GM18508 (cell line): ENCODE data around the gene PIK3R1.
"Not testable (repeated sequence)": the region's sequence is repeated elsewhere in the genome, so short reads cannot be mapped to it uniquely, and the experiment has no call there.

ENCODE experiments used
- ATAC-seq: cut with Tn5 transposase; IDR thresholded peaks from one replicate; pipeline ENCODE4 v1.9.1; 2021; ENCODE audit warnings: moderate number of reproducible peaks; ENCODE audit not compliant: insufficient read depth, unreplicated experiment

Gene PIK3R1

DNA sequence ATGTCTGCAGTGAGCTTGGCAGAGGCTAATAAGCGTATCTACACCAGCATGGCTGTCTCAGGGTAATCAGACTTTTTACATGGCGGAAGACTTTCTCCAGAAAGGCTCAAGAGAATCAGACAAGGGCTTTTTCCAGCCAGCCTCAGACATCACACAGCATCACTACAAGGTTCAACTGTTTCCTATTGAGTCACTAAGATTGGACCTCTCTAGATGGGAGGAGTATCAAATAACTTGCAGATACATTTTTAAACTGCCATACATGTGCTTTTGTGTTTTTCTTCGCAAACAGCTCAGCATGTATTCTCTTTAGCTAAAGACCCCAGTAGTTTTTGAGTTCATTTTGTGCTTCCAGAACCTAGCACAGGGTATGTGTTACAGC, 22.9 kb upstream of the PIK3R1 start:
- no peak for ATAC-seq

DNA sequence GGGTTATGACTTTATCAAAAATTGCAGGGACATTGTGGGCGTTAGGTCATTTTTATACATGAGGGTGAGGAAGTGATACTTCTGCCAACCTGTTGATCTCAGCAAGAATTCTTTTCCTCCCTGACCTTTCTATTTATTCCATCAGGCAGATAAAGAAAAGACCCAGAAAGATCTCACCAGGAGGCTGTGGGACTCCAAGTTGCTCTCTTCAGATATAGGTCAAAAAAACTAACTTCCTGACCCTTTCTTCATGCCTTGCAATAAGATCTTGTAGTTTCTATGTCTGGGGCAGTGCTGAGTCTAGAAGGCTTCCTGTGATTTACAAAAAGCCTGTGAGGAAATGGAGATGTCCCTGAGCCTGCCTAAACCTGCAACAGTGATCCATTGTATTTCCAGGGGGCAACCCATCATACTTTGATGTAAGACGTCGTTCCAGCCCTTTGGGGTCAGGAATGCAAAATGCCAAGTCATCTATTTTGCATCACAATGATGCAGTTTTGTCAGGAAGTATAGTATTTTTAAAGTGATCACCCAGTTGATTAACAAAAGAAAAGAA, 22.0 kb upstream of the PIK3R1 start:
- ATAC-seq, result no peak

DNA sequence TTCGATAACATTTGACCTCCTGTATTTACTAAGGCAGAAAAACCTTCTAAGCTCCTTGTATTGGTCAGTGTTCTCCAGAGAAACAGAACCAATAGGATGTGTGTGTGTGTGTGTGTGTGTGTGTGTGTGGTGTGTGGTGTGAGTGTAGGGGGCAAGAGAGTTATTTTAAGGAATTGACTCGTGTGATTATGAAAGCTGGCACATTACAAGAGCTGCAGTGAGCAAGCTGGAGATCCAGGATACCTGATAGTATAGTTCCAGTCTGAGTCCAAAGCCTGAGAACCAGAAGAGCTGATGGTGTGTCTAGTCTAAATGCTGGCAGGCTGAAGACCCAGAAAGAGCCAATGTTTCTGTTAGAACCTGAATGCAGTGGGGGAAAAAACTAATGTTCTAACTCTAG, 21.2 kb upstream of the PIK3R1 start:
- no peak for ATAC-seq

DNA sequence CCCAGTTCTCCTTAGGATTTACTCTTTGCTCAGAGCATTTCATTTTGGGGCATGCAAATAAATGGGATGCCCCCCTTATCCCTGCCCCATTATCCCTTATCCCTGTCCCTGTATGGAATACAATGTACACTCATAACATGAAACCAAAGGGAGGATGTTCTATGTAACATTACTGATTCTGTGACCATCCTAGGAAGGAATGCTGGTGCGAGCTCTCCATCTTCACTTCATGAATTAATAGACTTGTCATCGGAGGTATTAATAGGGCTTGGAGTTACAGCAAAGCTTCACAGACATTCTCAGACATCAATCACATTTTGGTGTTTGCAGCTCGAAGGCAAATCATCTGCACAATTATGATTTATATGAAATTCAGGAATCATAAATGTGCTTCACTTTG, 20.4 kb upstream of the PIK3R1 start:
- no peak for ATAC-seq

DNA sequence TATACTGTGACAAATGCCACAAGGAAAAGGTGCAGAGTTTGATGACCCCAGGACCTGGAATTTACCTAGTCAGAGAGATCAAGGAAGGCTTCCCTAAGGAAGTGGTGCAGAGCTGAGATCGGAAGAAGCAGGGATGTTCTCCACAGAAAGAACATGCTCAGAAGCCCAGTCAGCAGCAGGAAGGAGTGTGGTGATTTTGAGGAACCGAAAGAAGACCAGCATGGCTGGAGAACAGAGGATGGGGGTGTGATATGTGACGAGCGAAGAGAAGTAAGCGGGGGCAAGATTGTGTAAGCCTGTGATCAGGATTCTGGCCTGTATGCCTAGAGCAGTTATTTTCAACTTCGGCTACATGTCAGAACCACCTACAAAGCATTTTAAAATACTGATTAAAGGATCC, 18.7 kb upstream of the PIK3R1 start:
- ATAC-seq, result peak; percentile 85

DNA sequence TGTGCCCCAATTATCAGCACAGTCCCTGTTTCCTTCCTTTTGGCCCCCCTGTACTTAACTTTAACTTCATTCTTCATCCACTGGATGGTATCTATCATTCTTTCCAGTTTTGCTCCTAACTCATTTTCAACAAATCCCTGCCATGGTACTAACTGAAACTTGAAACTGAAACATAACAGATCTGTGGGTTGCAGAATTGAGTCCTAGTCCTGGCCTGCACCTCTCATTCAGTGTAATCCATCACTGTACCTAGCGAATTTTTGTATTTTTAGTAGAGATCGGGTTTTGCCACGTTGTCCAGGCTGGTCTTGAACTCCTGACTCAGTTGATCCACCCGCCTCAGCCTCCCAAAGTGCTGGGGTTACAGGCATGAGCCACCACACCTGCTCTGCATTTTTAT, 15.3 kb upstream of the PIK3R1 start:
- no peak for ATAC-seq

DNA sequence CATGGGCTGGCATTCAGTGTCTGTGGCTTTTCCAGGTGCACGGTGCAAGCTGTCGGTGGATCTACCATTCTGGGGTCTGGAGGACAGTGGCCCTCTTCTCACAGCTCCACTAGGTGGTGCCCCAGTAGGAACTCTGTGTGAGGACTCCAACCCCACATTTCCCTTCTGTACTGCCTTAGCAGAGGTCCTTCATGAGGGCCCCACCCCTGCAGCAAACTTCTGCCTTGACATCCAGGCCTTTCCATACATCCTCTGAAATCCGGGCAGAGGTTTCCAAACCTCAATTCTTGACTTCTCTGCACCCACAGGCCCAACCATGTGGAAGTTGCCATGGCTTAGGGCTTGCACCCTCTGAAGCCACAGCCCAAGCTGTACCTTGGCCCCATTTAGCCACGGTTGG, 4.9 kb upstream of the PIK3R1 start:
- not testable (repeated sequence) for ATAC-seq

DNA sequence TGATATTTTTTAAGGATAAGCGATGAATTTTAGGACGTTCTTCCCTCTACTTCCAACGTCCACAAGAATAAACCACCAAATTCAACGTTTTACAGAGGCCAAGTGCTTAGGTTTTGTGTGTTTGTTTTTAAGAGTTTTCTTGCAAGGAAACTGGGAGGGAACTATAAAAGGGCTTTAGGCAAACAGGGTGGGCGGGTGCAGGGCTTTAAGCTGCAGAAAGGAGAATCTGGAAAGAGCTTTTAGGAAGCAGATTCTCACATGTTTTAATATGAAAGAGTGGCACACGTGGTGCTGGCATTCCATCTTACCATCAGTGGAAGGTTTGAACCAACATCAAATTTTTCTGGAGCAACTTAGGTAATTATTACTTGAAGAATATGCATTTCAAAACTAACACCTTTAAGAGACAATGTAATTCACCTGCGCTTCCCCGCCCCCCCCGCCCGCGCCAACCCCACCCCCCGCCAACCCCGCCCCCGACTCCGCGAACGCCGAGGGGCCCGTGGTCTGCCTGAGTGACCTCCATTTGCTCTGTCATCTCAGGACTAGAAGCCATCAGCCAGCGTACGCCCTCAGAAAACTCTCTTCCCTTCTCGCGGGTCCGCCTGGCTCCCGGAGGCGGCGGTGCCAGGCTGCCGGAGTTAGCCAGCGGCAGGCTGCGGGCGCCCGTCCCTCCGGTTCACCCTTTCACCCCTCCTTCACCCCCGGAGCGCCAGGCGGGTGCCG, 911 bp upstream of the PIK3R1 start:
- no peak for ATAC-seq

DNA sequence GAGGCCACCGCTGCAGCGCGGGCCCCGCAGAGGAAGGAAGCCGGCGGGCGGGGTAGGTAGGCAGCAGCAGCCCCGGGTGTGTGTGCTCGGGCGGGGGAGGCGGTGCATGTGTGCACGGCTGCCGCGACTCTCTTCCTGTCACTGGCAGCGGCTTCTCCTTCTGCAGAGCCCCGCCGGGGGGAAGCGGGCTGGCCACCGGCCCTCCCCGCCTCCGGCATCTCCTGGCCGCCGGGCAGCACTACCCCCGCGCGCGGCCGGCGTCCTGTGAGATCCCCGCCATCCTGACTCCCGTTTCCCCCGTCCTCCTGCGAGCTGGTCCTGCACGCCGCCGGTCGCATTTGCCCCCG, 315 bp downstream of the PIK3R1 start:
- peak; percentile 24 for ATAC-seq

DNA sequence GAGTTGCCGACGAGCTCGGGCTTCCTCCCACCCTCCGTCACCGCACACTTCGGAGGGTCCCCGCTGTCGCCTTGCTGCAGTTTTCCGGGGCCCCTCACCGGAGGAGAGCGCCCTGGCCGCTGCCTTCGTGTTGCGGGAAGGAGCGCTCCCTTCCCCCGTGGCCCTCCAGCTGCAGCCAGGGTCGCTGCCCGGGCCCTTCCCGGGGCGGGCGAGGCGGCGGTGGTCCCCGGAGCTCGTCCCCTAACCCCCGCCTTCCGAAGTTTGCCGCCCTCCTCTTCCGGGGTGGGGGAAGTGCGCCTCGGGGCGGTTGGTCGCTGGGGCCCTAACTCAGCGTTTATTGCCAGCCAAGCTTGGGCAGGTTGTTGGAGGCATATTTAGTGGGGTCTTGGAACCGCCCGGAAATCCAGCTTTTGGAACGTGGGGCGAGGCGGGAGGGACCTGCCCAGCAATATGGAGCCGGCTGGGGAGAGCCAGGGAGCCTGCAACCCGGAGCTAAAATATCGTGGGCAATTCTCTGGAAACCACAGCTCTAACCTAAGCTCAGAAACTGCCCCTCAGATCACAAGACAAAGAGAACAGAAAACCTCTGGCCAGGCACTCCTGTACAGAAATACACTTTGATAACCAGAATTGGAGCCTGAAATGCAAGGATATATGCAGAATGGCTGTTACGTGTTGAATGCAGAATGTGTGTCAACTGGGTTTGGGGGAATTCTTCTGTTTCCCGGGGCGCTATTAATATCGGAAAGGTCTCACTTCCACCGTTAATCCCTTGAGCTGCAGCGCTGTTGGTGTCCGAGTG, 890 bp downstream of the PIK3R1 start:
- ATAC-seq, result no peak

DNA sequence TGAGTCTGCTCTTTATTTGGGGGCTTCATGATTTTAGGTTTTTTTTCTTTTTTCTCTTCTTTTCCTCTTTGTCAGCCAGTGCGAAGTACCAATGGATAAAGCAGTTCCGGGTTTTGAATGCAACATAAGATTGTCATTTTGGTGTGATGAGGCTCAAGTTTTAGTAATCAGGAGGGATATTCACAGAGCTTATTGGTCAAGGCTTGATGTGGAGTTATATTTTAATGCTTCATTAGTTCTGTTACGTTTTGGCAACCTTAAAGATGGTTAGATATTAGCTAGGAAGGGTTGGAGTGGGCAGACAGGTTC, 1.4 kb downstream of the PIK3R1 start:
- no peak for ATAC-seq

DNA sequence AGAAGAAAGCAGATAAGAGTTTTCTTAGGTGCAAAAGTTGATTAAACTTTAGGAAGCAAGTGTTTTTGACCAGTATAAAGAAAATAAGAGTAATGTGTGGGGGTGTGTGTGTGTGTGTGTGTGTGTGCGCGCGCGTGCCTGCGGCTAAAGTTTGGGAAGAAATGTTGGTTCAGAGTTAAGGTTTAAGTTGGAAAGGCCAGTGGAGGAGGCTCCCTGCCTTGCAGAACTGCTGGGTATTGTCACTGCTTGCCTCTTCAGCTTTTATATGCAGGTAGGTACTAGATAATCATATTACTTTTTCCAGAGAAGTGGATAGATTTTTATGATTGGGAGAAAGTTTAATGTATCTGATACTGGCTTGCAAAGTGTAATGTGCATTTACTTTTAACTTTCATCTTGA, 2.0 kb downstream of the PIK3R1 start:
- no peak for ATAC-seq

DNA sequence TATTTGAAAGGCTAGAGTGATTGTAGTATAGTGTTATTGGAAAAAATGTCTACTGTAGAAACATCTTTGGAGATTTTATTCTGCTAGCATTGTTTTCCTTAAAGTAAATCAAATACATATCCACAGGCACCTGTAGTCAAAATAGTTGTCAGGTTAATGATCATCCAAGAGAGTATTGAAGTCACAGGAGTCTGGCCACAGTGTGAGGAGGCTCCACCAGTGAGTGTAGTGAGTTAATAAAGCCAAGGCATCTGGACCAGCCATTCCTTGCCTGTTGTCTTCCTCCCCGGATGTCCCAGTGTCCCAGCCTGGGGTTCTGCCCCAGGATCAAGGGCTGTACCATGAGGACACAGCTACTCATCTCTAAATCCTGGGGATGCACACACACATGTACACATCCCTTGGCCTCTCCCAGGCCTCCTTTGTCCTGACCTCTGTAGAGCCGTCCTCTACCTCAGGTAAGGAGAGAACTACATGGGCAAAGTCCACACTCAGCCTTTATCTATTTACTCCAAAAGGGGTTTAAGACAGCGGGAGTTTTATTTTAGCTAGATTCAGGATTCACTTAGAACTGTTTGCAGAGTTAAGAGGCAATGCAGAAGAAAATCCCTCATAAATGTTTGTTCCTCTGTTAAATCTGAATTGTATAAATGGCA, 3.7 kb downstream of the PIK3R1 start:
- no peak for ATAC-seq

DNA sequence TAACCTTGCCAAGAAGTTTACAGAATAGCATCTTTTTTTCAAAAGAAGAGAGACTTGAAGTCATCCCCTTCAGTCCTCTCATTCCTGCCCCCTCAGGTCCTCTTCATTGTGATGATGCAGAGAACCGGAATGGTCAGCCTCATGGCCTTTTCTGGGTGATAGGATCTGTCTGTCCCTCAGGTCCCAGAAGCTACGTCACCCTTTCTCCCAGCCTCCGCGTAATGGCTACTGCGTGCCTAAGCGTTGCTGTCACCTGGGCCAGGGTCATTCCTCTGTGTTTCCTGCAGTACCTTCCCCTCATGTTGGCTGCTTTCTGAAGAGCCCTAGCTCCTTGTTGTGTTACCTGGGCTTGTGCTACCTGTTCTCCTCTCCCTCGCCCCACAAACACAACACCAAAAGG, 4.7 kb downstream of the PIK3R1 start:
- no peak for ATAC-seq

DNA sequence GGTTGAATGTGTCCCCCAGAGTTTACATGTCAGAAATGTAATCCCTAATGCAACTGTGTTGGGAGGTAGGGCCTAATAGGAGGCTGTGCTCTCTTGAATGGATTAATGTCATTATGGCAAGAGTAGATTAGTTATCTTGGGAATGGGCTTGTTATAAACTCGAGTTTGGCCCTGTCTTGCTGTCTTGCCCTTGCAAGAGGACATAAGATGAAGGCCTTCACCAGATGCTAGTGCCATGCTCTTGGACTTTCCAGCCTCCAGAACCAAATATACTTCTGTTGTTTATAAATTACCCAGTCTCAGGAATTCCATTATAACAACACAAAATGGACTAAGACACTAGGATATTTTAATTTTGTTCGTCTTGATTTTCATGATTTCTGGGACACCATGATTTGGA, 5.4 kb downstream of the PIK3R1 start:
- ATAC-seq, result no peak

DNA sequence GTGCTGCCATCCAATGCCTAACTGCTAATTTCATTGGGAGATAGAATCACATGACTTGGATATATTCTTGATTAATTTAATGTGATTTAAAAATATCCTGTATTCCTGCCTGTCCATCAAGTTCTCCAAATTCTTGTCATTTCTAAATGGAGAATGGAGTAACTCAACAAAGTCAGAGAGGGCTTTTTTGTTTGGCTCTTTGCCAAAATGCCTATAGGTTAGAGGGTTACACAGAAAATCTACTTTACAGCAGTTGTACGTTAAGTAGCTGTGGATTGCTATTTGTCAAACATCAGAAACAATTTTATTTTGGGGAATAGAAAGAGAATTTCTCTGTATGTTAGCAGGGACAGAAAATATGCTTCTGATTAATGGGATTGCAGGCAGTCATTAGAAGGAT, 5.9 kb downstream of the PIK3R1 start:
- ATAC-seq, result no peak

DNA sequence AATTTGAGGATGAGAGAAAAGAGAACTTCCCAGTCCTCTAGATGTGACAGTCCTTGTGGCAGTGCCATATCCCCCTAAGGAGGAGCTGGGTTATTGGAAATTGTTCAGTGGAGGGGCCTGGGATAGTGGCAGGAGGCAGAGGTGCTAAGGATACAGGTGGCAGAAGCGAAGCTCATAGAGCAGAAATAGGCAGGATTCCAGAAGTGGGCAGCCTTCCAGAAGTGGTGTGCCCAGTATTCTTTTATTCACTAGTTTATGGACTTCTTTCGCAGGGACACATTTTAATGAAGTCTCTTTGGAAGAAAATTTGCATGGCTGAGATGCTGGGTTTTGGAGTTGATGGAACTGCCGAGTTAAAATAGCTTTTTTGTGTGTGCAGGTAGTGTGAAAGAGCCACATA, 6.8 kb downstream of the PIK3R1 start:
- ATAC-seq, result no peak

DNA sequence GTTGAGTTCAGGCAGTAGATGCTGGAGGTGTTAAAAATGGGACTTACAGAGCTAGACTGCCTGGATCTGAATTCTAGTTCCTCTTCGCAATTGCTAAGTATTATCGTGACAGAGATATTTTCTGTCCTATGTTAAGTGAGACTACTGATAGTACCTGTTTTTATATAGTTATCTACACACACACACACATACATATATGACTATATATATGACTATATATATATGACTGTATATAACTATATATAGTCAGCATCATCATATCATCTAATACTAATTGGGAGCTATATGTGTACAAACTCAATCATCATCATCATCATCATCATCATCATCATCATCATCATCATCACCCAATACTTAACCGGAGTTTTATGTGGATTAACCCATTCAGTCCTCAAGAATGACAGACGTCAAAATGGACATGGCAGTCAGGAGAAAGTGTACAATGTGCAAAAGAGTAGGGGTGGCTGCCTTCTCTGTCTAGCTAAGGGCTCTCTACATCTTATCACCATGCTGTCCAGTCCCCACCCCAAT, 7.3 kb downstream of the PIK3R1 start:
- ATAC-seq, result no peak

DNA sequence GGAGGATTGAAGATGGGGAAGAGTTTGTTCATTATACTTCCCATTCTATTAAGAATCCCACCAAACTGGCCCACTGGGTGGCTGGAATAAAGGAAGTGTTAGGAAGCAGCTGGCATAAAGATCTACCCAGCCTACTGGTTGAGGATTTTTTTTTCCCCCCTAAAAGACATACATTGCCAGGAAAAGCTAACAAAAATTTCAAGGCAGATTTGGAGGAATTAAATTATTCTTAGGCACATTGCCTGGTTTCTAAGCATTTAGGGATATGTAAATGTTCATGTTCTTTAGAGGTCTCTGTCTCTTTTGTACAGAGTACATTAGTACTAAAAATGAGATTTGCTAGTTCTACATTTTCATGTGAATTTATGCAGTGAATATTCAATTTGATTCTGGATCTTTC, 8.3 kb downstream of the PIK3R1 start:
- ATAC-seq, result no peak

DNA sequence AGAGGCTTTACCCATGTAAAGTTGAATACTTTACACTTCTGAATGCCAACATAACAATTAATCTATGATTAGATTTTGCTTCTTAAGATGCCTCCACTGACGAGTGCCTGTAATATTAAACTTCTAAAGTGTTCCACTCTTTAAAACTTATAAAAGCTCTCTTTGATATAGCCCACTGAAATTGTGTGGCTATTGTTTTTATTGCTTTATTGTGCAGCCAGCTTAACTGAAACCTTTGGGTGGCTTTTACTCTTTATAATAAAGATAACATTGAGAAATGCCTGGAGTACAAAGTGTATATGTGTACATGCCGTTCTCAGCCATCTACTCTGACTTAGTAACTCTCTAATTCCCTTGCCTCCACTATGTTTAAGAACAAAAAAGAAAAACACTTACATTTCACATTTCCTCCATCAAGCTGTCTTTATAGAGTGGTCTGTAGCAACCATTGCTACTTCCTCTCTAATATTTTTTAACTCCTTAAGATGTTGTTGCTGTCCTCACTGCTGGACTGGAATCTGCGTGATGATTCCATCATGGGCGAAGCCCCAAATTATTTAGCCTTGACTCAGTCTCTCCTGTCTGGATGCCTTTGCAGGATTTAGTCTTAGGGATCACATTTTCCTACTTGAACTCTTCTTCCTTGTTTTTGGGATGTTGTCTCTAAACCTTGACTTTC, 9.1 kb downstream of the PIK3R1 start:
- no peak for ATAC-seq
